Stomach (tissue), 9 donors: ENCODE measurements around the gene RXRA. TPM values are rescaled to one million over a fixed set of nuclear protein-coding genes. Genes with fewer than 3 reads are reported as not detected.

Source experiments
- DNase-seq, 2 donors: peaks; one replicate each; pipeline versions ENCODE4 v3.0.0 to v3.0.0-alpha.2; 2013 to 2019
- H3K27ac ChIP-seq, 5 donors: fragments of 200-600 bp in 4 of 5; sonication (generic) in 4 of 5; one replicate each; pipeline ENCODE4 v1.5.1; 2013 to 2019; ENCODE audit warnings: mild to moderate bottlenecking in 1 of 5, moderate library complexity in 1 of 5
- H3K27me3 ChIP-seq, 3 donors: fragments of 200-600 bp; sonication (generic); one replicate each; pipeline ENCODE4 v1.5.1; 2017 to 2019; ENCODE audit warnings: mixed run types in 1 of 3
- H3K36me3 ChIP-seq, 4 donors: fragments of 200-600 bp; sonication (generic); 1 replicate in 3 of 4; 2 replicates in 1 of 4; pipeline ENCODE4 v1.5.1; 2016 to 2019
- H3K4me1 ChIP-seq, 4 donors: fragments of 200-600 bp; sonication (generic); one replicate each; pipeline ENCODE4 v1.5.1; 2016 to 2019
- H3K4me3 ChIP-seq, 4 donors: fragments of 200-600 bp; sonication (generic) in 3 of 4; one replicate each; pipeline ENCODE4 v1.5.1; 2016 to 2019; ENCODE audit warnings: mild to moderate bottlenecking in 1 of 4
- H3K9me3 ChIP-seq, 4 donors: fragments of 200-600 bp; sonication (generic); one replicate each; pipeline ENCODE4 v1.5.1; 2016 to 2019
- CTCF ChIP-seq, 7 experiments: fragments of 450-650 bp in 4 of 7; fragments of 200-600 bp in 3 of 7; sonication (generic) in 3 of 7; IDR thresholded peaks; one replicate each; pipeline ENCODE4 v1.5.1; 2016 to 2019; ENCODE audit warnings: antibody characterized with exemption in 7 of 7, control low read depth in 2 of 7, mild to moderate bottlenecking in 1 of 7
- EP300 ChIP-seq: sonication (generic); formaldehyde crosslinking; IDR thresholded peaks from one replicate; pipeline ENCODE4 v1.6.1; 2017; ENCODE audit warnings: antibody characterized with exemption
- POLR2A ChIP-seq, 4 donors: fragments of 450-650 bp; IDR thresholded peaks; one replicate each; pipeline ENCODE4 v1.6.1; 2016; ENCODE audit warnings: antibody characterized with exemption in 4 of 4, control low read depth in 2 of 4, mild to moderate bottlenecking in 1 of 4, moderate library complexity in 1 of 4
- POLR2AphosphoS5 ChIP-seq, 3 donors: sonication (generic); formaldehyde crosslinking; IDR thresholded peaks; one replicate each; pipeline ENCODE4 v1.6.1; 2016; ENCODE audit warnings: antibody characterized with exemption in 3 of 3
- WGBS, 5 donors: extraction: QIAGEN DNeasy Blood & Tissue Kit in 3 of 5; methylation state at CpG; one replicate each; pipeline versions ENCODE4 v1.1.5 to v1.1.7; 2013 to 2018; 5-methylcytosine and 5-hydroxymethylcytosine counted together
- intact Hi-C: fragments of 100-400 bp; cut with DNase I; formaldehyde crosslinking; loops from one replicate; pipeline ENCODE4 v1.15.1; 2023; ENCODE audit warnings: low total_unique reads
- polyA plus RNA-seq, 3 donors: library from polyadenylated mRNA; stranded (reverse); fragments of 200-250 nt; gene quantifications; one replicate each; pipeline ENCODE4 v1.2.3, GENCODE V29; 2013
- total RNA-seq, 5 donors: library from RNA; depleted of rRNA; stranded (reverse); fragments of >200 nt; gene quantifications; one replicate each; pipeline versions ENCODE4 v1.1.0 to v1.2.3, GENCODE V29; 2014 to 2016
- donor health status: healthy with polysubstance abuse.
- donor health status: Bipolar disorder and iron deficiency.
- donor health status: healthy.

The RXRA gene
- total and polyA plus RNA-seq, 8 donors = 14.0 to 68.4 (median 29.3) TPM

GRCh38 chr9:134476942-134477335 lies 150.7 kb downstream of the RXRA start:
- 91 to 98% (median 94%) methylated on average over 13 to 15 of the region's 15 CpGs for WGBS, 5 donors
- Histone ChIP-seq H3K27me3 (no peaks in the 10 kb centered on the region), H3K4me3 (no peak overlapping the region), H3K27ac (peak overlapping the region in 2 of 5 donors; percentile 56 to 74), H3K36me3 (no peaks in the 10 kb centered on the region), H3K4me1 (peaks cover 13 to 25% (median 24%) of the 10 kb centered on the region in 4 donors), H3K9me3 (no peaks in the 10 kb centered on the region)
- intact Hi-C loops = loop anchor here (5.0 kb wide), 1 partner anchor 1305 kb away; no protein-coding TSS in a partner anchor
- TF ChIP-seq POLR2AphosphoS5 (IDR thresholded peaks at IDR 0.05) (no peak), POLR2A (IDR thresholded peaks at IDR 0.05) (no peak), EP300 (no peak), CTCF (IDR thresholded peaks at IDR 0.05) (no peak)
- no peak for DNase-seq

DNA sequence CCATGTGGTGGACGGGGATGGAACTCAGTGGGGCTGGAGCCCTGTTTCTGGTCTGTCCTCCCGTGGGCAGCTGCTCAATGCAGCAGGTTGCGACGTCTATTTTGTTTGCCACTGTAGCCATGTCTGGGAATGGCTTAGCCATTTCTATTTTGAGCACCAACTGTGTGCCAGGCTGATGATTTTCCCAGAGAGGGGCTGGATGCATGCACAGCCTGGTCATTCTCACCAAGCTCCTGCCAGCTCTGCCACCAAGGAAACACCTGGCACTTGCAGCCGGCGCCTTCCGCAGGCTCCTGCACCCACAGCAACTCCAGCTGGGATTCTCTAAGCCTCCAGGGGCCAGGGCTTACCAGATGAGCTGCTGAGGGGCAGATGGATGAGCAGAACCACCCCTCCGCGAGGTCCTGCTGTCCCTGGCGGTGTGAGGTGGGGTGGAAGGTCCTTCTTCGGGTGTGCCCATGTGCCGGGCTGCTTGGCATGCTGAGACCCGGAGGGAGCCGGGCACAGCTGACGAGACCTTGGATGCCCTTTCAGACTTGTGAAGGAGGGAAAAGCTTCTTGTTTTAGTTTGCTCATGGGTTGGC lies 151.2 kb downstream of the RXRA start:
- Histone ChIP-seq H3K36me3 (no peaks in the 10 kb centered on the region), H3K9me3 (no peaks in the 10 kb centered on the region), H3K27ac (peak overlapping the region in 1 of 5 donors; percentile 74), H3K4me1 (peaks cover 13 to 25% (median 24%) of the 10 kb centered on the region in 4 donors), H3K4me3 (no peak overlapping the region), H3K27me3 (no peaks in the 10 kb centered on the region)
- intact Hi-C loops = loop anchor here (5.0 kb wide), 1 partner anchor 1305 kb away; no protein-coding TSS in a partner anchor
- DNase-seq = no peak
- TF ChIP-seq POLR2A (IDR thresholded peaks at IDR 0.05) (no peak), CTCF (IDR thresholded peaks at IDR 0.05) (no peak), POLR2AphosphoS5 (IDR thresholded peaks at IDR 0.05) (no peak), EP300 (no peak)
- 88 to 95% (median 90%) methylated on average over 9 to 15 of the region's 15 CpGs for WGBS, 5 donors

GRCh38 chr9:134477927-134478326 lies 151.7 kb downstream of the RXRA start:
- H3K36me3 ChIP-seq = no peaks in the 10 kb centered on the region
- no peak overlapping the region for H3K27ac ChIP-seq
- intact Hi-C loops = loop anchor here (5.0 kb wide), 1 partner anchor 1306 kb away; no protein-coding TSS in a partner anchor
- no peak overlapping the region for H3K4me3 ChIP-seq
- no peak for DNase-seq
- TF ChIP-seq POLR2AphosphoS5 (IDR thresholded peaks at IDR 0.05) (no peak), CTCF (IDR thresholded peaks at IDR 0.05) (no peak), POLR2A (IDR thresholded peaks at IDR 0.05) (no peak), EP300 (no peak)
- H3K9me3 ChIP-seq = no peaks in the 10 kb centered on the region
- no peaks in the 10 kb centered on the region for H3K27me3 ChIP-seq
- peaks cover 13 to 25% (median 24%) of the 10 kb centered on the region in 4 donors for H3K4me1 ChIP-seq
- 88 to 93% (median 89%) methylated on average over 14 of the region's 14 CpGs for WGBS, 5 donors

GRCh38 chr9:134481762-134482161 lies 155.5 kb downstream of the RXRA start:
- intact Hi-C loops = no loop called here
- TF ChIP-seq POLR2A (IDR thresholded peaks at IDR 0.05) (no peak), POLR2AphosphoS5 (IDR thresholded peaks at IDR 0.05) (no peak), EP300 (no peak), CTCF (IDR thresholded peaks at IDR 0.05) (no peak)
- no peak for DNase-seq
- Histone ChIP-seq H3K27ac (no peak overlapping the region), H3K9me3 (no peaks in the 10 kb centered on the region), H3K27me3 (no peaks in the 10 kb centered on the region), H3K36me3 (no peaks in the 10 kb centered on the region), H3K4me3 (no peak overlapping the region), H3K4me1 (no peaks in the 10 kb centered on the region)
- WGBS, 5 donors = 76 to 95% (median 82%) methylated on average over 5 to 7 of the region's 7 CpGs
